T-cell (primary cell): Measurements from ENCODE around the gene RAPGEF3. TPM values are rescaled to one million over a fixed set of nuclear protein-coding genes. Genes with fewer than 3 reads are reported as not detected.

Experiments
- ATAC-seq, 4 experiments: fragments of 200-7000 bp in 3 of 4; fragments of 150-1000 bp in 1 of 4; cut with Tn5 transposase; replicated peaks in 1 of 4; 1 replicate in 3 of 4; 2 replicates in 1 of 4; pipeline ENCODE4 v1.10.0; 2021; ENCODE audit warnings: moderate library complexity in 3 of 4, mild to moderate bottlenecking in 2 of 4, moderate number of reproducible peaks in 1 of 4
- CTCF ChIA-PET, 2 donors: fragments of 300-600 bp; sonication (Branson Sonifier 250); formaldehyde crosslinking; loops; one replicate each; lab custom pipeline; 2022; ENCODE audit warnings: antibody characterized with exemption in 2 of 2; lab: Charles Lee
- POLR2A ChIA-PET, 2 donors: fragments of 300-600 bp; sonication (Branson Sonifier 250); formaldehyde crosslinking; loops; one replicate each; lab custom pipeline; 2022; ENCODE audit warnings: antibody characterized with exemption in 2 of 2; lab: Charles Lee
- DNase-seq, 35 experiments: peaks; one replicate each; pipeline versions ENCODE4 v3.0.0 to v3.0.0-alpha.2; 2013 to 2023
- H3K27ac ChIP-seq: one replicate; pipeline ENCODE4 v1.5.1; 2013; ENCODE audit warnings: low read length
- H3K27me3 ChIP-seq, 2 experiments: replicated peaks in 1 of 2; 1 replicate in 1 of 2; 2 replicates in 1 of 2; pipeline versions ENCODE4 v1.6.1 to v1.7.0; 2013; ENCODE audit warnings: low read length in 1 of 2, mixed read lengths in 1 of 2; ENCODE audit not compliant: control insufficient read depth in 2 of 2, insufficient read depth in 2 of 2; ENCODE audit errors: extremely low read depth in 1 of 2
- H3K36me3 ChIP-seq, 2 donors: 1 replicate in 1 of 2; 2 replicates in 1 of 2; pipeline versions ENCODE4 v1.6.1 to v1.7.0; 2013; ENCODE audit warnings: low read length in 1 of 2; ENCODE audit not compliant: control insufficient read depth in 2 of 2, insufficient read depth in 1 of 2; ENCODE audit errors: extremely low read depth in 1 of 2
- H3K4me1 ChIP-seq, 2 experiments: 1 replicate in 1 of 2; 2 replicates in 1 of 2; pipeline versions ENCODE4 v1.6.1 to v1.7.0; 2013; ENCODE audit warnings: low read length in 2 of 2, mixed read lengths in 1 of 2; ENCODE audit not compliant: insufficient read depth in 2 of 2, control insufficient read depth in 1 of 2; ENCODE audit errors: extremely low read depth in 1 of 2
- H3K4me3 ChIP-seq, 2 donors: 1 replicate in 1 of 2; 2 replicates in 1 of 2; pipeline versions ENCODE4 v1.5.1 to v1.7.0; 2013; ENCODE audit warnings: mild to moderate bottlenecking in 2 of 2, low read length in 1 of 2, moderate library complexity in 1 of 2; ENCODE audit not compliant: control insufficient read depth in 1 of 2; ENCODE audit errors: extremely low read depth in 1 of 2
- H3K9me3 ChIP-seq: 2 replicates; pipeline ENCODE4 v1.7.0; 2013
- H3K27ac Mint-ChIP-seq, 2 donors: one replicate each; pipeline ENCODE4 v1.8.0; 2020 to 2021; ENCODE audit warnings: mild to moderate bottlenecking in 2 of 2, mixed read lengths in 2 of 2
- H3K27me3 Mint-ChIP-seq, 2 donors: one replicate each; pipeline ENCODE4 v1.8.0; 2021 to 2022; ENCODE audit warnings: mixed read lengths in 2 of 2
- H3K36me3 Mint-ChIP-seq: one replicate; pipeline ENCODE4 v1.8.0; 2021; ENCODE audit warnings: mixed read lengths
- H3K4me1 Mint-ChIP-seq, 3 donors: one replicate each; pipeline ENCODE4 v1.8.0; 2020 to 2022; ENCODE audit warnings: mixed read lengths in 3 of 3, mild to moderate bottlenecking in 1 of 3
- H3K4me3 Mint-ChIP-seq, 3 donors: one replicate each; pipeline ENCODE4 v1.8.0; 2020 to 2022; ENCODE audit warnings: mild to moderate bottlenecking in 3 of 3, mixed read lengths in 3 of 3, moderate library complexity in 3 of 3
- H3K9me3 Mint-ChIP-seq, 3 donors: one replicate each; pipeline ENCODE4 v1.8.0; 2020 to 2022; ENCODE audit warnings: mixed read lengths in 3 of 3
- WGBS: methylation state at CpG from one replicate; pipeline ENCODE4 v1.1.5; 2013; ENCODE audit warnings: missing lambda C conversion rate; ENCODE audit not compliant: insufficient coverage; 5-methylcytosine and 5-hydroxymethylcytosine counted together
- total RNA-seq, 35 experiments: library from RNA in 6 of 35; stranded (reverse) in 6 of 35; fragments of 120-200 nt in 1 of 35; gene quantifications; one replicate each; pipeline versions ENCODE4 v1.2.1 to v1.2.4 and lab custom pipeline; 2013 to 2026

RAPGEF3 gene
- total RNA-seq, 5 donors from 2014 or later (not counting 1 experiment from before 2014, with no cell fraction given), result 0.25 to 0.99 (median 0.82) TPM

GRCh38 chr12:47709237-47709636, 49.4 kb downstream of the RAPGEF3 start:
- POLR2A ChIA-PET, result no interaction called here
- peaks cover 22 to 29% of the 10 kb centered on the region in 2 experiments for H3K4me1 ChIP-seq

GRCh38 chr12:47707905-47708543, 50.7 kb downstream of the RAPGEF3 start:
- peaks cover 44 to 51% (median 47%) of the 10 kb centered on the region in 3 donors for H3K4me1 Mint-ChIP-seq
- CTCF ChIA-PET, result interaction anchor here in 1 of 2 donors (0.5 to 2.4 kb wide), 3 partner anchors 34 to 73 kb away, joined by 3 to 15 read pairs (median 10); no protein-coding TSS in a partner anchor
- 25% methylated on average over 2 of the region's 5 CpGs for WGBS

More at GRCh38 chr12:47709237-47709636, 49.4 kb downstream of the RAPGEF3 start:
- CTCF ChIA-PET, result no interaction called here
- ATAC-seq (no peak), DNase-seq (no peak)
- no peaks in the 10 kb centered on the region for H3K9me3 Mint-ChIP-seq
- Histone ChIP-seq H3K27ac (no peak overlapping the region), H3K4me3 (no peak overlapping the region), H3K36me3 (peaks cover 0 to 2% of the 10 kb centered on the region in 2 donors), H3K9me3 (no peaks in the 10 kb centered on the region), H3K27me3 (no peaks in the 10 kb centered on the region)
- H3K27me3 Mint-ChIP-seq, result no peaks in the 10 kb centered on the region
- H3K27ac Mint-ChIP-seq, result peak overlapping the region; percentile 30 to 65
- WGBS, result no CpG with 5 or more reads among the region's 4 CpGs
- no peaks in the 10 kb centered on the region for H3K36me3 Mint-ChIP-seq
- peaks cover 32 to 40% (median 36%) of the 10 kb centered on the region in 3 donors for H3K4me1 Mint-ChIP-seq
- no peak overlapping the region for H3K4me3 Mint-ChIP-seq

GRCh38 chr12:47707355-47707754, 51.3 kb downstream of the RAPGEF3 start:
- DNase-seq, result no peak
- Mint-ChIP-seq H3K4me1 (peaks cover 47 to 55% (median 47%) of the 10 kb centered on the region in 3 donors), H3K36me3 (peaks cover 10% of the 10 kb centered on the region), H3K4me3 (peak overlapping the region; percentile 55 to 97 (median 95)), H3K9me3 (no peaks in the 10 kb centered on the region), H3K27me3 (no peaks in the 10 kb centered on the region), H3K27ac (peak overlapping the region; percentile 84 to 89)
- ChIA-PET CTCF (interaction anchor here (0.6 to 2.4 kb wide), 5 partner anchors 35 to 253 kb away, joined by 3 to 15 read pairs (median 4); no protein-coding TSS in a partner anchor), POLR2A (interaction anchor here (0.6 to 1.0 kb wide), 3 partner anchors 34 to 491 kb away, joined by 3 to 5 read pairs (median 3); no protein-coding TSS in a partner anchor)
- ATAC-seq, result no peak
- no peak overlapping the region for H3K4me3 ChIP-seq
- H3K4me1 ChIP-seq, result peaks cover 27 to 29% of the 10 kb centered on the region in 2 experiments
- no peaks in the 10 kb centered on the region for H3K9me3 ChIP-seq
- H3K36me3 ChIP-seq, result peaks cover 0 to 2% of the 10 kb centered on the region in 2 donors
- no peaks in the 10 kb centered on the region for H3K27me3 ChIP-seq
- H3K27ac ChIP-seq, result no peak overlapping the region

More at GRCh38 chr12:47707905-47708543, 50.7 kb downstream of the RAPGEF3 start:
- Mint-ChIP-seq H3K4me3 (peak overlapping the region; percentile 55 to 97 (median 95)), H3K27me3 (no peaks in the 10 kb centered on the region), H3K36me3 (peaks cover 8% of the 10 kb centered on the region), H3K27ac (peak overlapping the region; percentile 84 to 89), H3K9me3 (no peaks in the 10 kb centered on the region)
- no peak overlapping the region for H3K4me3 ChIP-seq
- peaks cover 0 to 2% of the 10 kb centered on the region in 2 donors for H3K36me3 ChIP-seq
- ATAC-seq, result no peak
- H3K27ac ChIP-seq, result peak overlapping the region; percentile 5
- POLR2A ChIA-PET, result interaction anchor here in 1 of 2 donors (1.0 kb wide), 1 partner anchor 34 kb away, joined by 3 read pairs; no protein-coding TSS in a partner anchor
- peaks cover 27 to 29% of the 10 kb centered on the region in 2 experiments for H3K4me1 ChIP-seq
- no peaks in the 10 kb centered on the region for H3K9me3 ChIP-seq
- peak in 1 of 35 experiments; percentile 30 for DNase-seq
- H3K27me3 ChIP-seq, result no peaks in the 10 kb centered on the region

GRCh38 chr12:47705566-47706425, 52.9 kb downstream of the RAPGEF3 start, which contains the start of gene RPAP3:
Gene RPAP3 (minus strand): TSS chr12:47706030. CDS start chr12:47702840, 3,190 bp downstream.
- ATAC-seq (peak; percentile 95 to 98 (median 96)), DNase-seq (peak; percentile 90 to 98 (median 95))
- Mint-ChIP-seq H3K9me3 (no peaks in the 10 kb centered on the region), H3K27ac (peak within 1 kb of the TSS; percentile 95 to 99), H3K4me1 (peaks cover 47 to 59% (median 47%) of the 10 kb centered on the region in 3 donors), H3K36me3 (peaks cover 17% of the 10 kb centered on the region), H3K27me3 (no peaks in the 10 kb centered on the region), H3K4me3 (peak within 1 kb of the TSS; percentile 95 to 97 (median 97))
- Histone ChIP-seq H3K27ac (peak within 1 kb of the TSS; percentile 67), H3K9me3 (no peaks in the 10 kb centered on the region), H3K36me3 (peaks cover 0 to 4% of the 10 kb centered on the region in 2 donors), H3K4me3 (peak within 1 kb of the TSS; percentile 56 to 67), H3K27me3 (no peaks in the 10 kb centered on the region), H3K4me1 (peaks cover 27 to 29% of the 10 kb centered on the region in 2 experiments)
- WGBS, result 0% methylated on average over 57 of the region's 66 CpGs
- ChIA-PET POLR2A (interaction anchor here in 1 of 2 donors (0.7 kb wide), 1 partner anchor 562 kb away, joined by 3 read pairs; no protein-coding TSS in a partner anchor), CTCF (interaction anchor here (0.5 to 2.4 kb wide), 11 partner anchors 36 to 686 kb away, joined by 3 to 15 read pairs (median 3); partner anchors contain the start of gene SLC48A1 (in 1 of the 2))

GRCh38 chr12:47705229-47705565, 53.5 kb downstream of the RAPGEF3 start:
- Histone ChIP-seq H3K4me1 (peaks cover 27% of the 10 kb centered on the region in 2 experiments), H3K4me3 (peak overlapping the region; percentile 56 to 67), H3K9me3 (no peaks in the 10 kb centered on the region), H3K27ac (no peak overlapping the region), H3K36me3 (peaks cover 0 to 10% of the 10 kb centered on the region in 2 donors), H3K27me3 (no peaks in the 10 kb centered on the region)
- ATAC-seq (no peak), DNase-seq (no peak)
- CTCF ChIA-PET, result interaction anchor here (0.5 to 0.7 kb wide), 4 partner anchors 68 to 966 kb away, joined by 3 read pairs; no protein-coding TSS in a partner anchor
- H3K27ac Mint-ChIP-seq, result peak overlapping the region; percentile 55 to 70
- WGBS, result no CpG with 5 or more reads among the region's 9 CpGs
- H3K36me3 Mint-ChIP-seq, result peaks cover 23% of the 10 kb centered on the region
- POLR2A ChIA-PET, result interaction anchor here in 1 of 2 donors (0.5 kb wide), 1 partner anchor 954 kb away, joined by 3 read pairs; no protein-coding TSS in a partner anchor
- H3K9me3 Mint-ChIP-seq, result no peaks in the 10 kb centered on the region
- H3K4me1 Mint-ChIP-seq, result peaks cover 47 to 63% (median 52%) of the 10 kb centered on the region in 3 donors
- H3K27me3 Mint-ChIP-seq, result no peaks in the 10 kb centered on the region
- H3K4me3 Mint-ChIP-seq, result peak overlapping the region; percentile 95 to 97 (median 97)
